Measurements from ENCODE around the gene ACE2. TPM values are rescaled to one million over a fixed set of nuclear protein-coding genes. Genes with fewer than 3 reads are reported as not detected.

ACE2 gene
- polyA plus RNA-seq, 1 donor (not counting 4 experiments of a cell fraction or from before 2014, with no cell fraction given), result 0.51 TPM

DNA sequence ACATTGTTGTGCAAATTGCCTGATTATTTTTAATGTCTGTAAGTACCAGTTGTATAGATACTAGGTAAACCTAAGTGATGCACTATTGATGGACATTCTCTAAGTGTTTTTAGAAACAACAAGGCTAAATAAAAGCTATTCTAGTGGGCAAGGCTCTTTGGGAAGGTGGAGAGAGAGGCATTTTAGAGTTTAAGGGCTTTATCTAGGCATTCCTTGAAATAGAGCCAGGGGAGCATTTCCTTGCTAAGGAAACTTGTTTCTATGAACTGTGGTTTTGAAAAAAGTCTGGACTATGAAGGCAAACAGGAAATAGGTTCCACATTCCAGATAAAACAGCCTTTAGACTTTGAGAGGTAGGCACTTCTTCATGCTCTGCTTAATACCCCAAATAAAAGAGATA, 76.3 kb downstream of the ACE2 start:
- dilution Hi-C loops (cut with MboI; ENCODE audit: extremely low pct_ligation_motif_present, low sequenced_read_pairs), result no loop called here
- no peaks in the 10 kb centered on the region for H3K9me3 ChIP-seq (ENCODE audit: control insufficient read depth, low read depth, low read length)
- H2AFZ ChIP-seq (ENCODE audit: control insufficient read depth, low read length), result peak overlapping the region; percentile 15
- TF ChIP-seq EZH2 (IDR thresholded peaks at IDR 0.05; ENCODE audit: low read length), result no peak
- TF ChIP-seq, protein P1, sequence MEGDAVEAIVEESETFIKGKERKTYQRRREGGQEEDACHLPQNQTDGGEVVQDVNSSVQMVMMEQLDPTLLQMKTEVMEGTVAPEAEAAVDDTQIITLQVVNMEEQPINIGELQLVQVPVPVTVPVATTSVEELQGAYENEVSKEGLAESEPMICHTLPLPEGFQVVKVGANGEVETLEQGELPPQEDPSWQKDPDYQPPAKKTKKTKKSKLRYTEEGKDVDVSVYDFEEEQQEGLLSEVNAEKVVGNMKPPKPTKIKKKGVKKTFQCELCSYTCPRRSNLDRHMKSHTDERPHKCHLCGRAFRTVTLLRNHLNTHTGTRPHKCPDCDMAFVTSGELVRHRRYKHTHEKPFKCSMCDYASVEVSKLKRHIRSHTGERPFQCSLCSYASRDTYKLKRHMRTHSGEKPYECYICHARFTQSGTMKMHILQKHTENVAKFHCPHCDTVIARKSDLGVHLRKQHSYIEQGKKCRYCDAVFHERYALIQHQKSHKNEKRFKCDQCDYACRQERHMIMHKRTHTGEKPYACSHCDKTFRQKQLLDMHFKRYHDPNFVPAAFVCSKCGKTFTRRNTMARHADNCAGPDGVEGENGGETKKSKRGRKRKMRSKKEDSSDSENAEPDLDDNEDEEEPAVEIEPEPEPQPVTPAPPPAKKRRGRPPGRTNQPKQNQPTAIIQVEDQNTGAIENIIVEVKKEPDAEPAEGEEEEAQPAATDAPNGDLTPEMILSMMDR (optimal IDR thresholded peaks at IDR 0.05 in 1 of 3, IDR thresholded peaks at IDR 0.05 in 1 of 3, conservative IDR thresholded peaks at IDR 0.05 in 1 of 3; ENCODE audit: extremely low read depth in 1 of 3, insufficient read depth in 2 of 3, low read length in 3 of 3), result no peak
- H3K36me3 ChIP-seq (ENCODE audit: control insufficient read depth in 2 of 2, extremely low read depth in 1 of 2, insufficient read depth in 2 of 2, low read length in 2 of 2), result no peaks in the 10 kb centered on the region
- H3K79me2 ChIP-seq (ENCODE audit: control insufficient read depth, insufficient read depth, low read length), result no peaks in the 10 kb centered on the region
- H3K4me3 ChIP-seq (ENCODE audit: control insufficient read depth in 2 of 3, extremely low read depth in 1 of 3, insufficient read depth in 2 of 3, low read depth in 1 of 3, low read length in 3 of 3), result no peak overlapping the region
- DNase-seq (ENCODE audit: low read depth, low spot score), result no peak
- no peaks in the 10 kb centered on the region for H4K20me1 ChIP-seq (ENCODE audit: control insufficient read depth, extremely low read depth, insufficient read depth, low read length)
- peak overlapping the region; percentile 30 for H3K4me2 ChIP-seq (ENCODE audit: control insufficient read depth, extremely low read depth, insufficient read depth, low read depth, low read length)
- FAIRE-seq, result peak; percentile 56
- no peak overlapping the region for H3K9ac ChIP-seq (ENCODE audit: control insufficient read depth, extremely low read depth, insufficient read depth, low read length)
- H3K27me3 ChIP-seq (ENCODE audit: control insufficient read depth, extremely low read depth, insufficient read depth, low read length), result no peaks in the 10 kb centered on the region
- H3K27ac ChIP-seq (ENCODE audit: control insufficient read depth, insufficient read depth, low read length), result no peak overlapping the region
- H3K4me1 ChIP-seq (ENCODE audit: control insufficient read depth, extremely low read depth, insufficient read depth, low read length), result peaks cover 17% of the 10 kb centered on the region
- H3K9me1 ChIP-seq (ENCODE audit: control insufficient read depth, extremely low read depth, insufficient read depth, low read length), result no peaks in the 10 kb centered on the region

DNA sequence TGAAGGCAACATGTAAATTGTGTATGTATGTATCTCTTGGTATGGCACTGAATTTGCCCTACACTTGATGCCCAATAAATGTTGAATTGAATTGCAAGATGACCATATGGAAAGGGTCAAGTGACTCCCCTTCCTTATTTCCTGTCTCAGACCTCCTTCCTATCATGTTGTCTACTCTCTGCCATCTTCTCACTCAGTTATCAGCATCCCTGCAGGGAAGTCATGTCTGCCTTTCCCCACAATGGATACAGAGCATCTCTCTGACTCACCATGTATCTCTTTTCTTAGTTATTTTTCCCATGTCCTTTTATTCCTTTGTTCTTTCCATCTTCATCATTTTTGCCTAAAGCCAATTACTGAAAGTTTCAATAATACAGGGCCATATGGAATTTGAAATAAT, 77.7 kb downstream of the ACE2 start:
- TF ChIP-seq, protein P1 (optimal IDR thresholded peaks at IDR 0.05 in 1 of 3, IDR thresholded peaks at IDR 0.05 in 1 of 3, conservative IDR thresholded peaks at IDR 0.05 in 1 of 3; ENCODE audit: extremely low read depth in 1 of 3, insufficient read depth in 2 of 3, low read length in 3 of 3), result no peak
- no peak for TF ChIP-seq EZH2 (IDR thresholded peaks at IDR 0.05; ENCODE audit: low read length)
- no peaks in the 10 kb centered on the region for H4K20me1 ChIP-seq (ENCODE audit: control insufficient read depth, extremely low read depth, insufficient read depth, low read length)
- H3K27ac ChIP-seq (ENCODE audit: control insufficient read depth, insufficient read depth, low read length), result no peak overlapping the region

More for the DNA sequence above, 77.7 kb downstream of the ACE2 start:
- H3K27me3 ChIP-seq (ENCODE audit: control insufficient read depth, extremely low read depth, insufficient read depth, low read length), result no peaks in the 10 kb centered on the region
- H3K9me3 ChIP-seq (ENCODE audit: control insufficient read depth, low read depth, low read length), result no peaks in the 10 kb centered on the region
- H3K4me2 ChIP-seq (ENCODE audit: control insufficient read depth, extremely low read depth, insufficient read depth, low read depth, low read length), result no peak overlapping the region
- no peak for FAIRE-seq
- DNase-seq (ENCODE audit: low read depth, low spot score), result no peak
- no peaks in the 10 kb centered on the region for H3K79me2 ChIP-seq (ENCODE audit: control insufficient read depth, insufficient read depth, low read length)
- H3K4me1 ChIP-seq (ENCODE audit: control insufficient read depth, extremely low read depth, insufficient read depth, low read length), result peaks cover 17% of the 10 kb centered on the region
- H3K9ac ChIP-seq (ENCODE audit: control insufficient read depth, extremely low read depth, insufficient read depth, low read length), result no peak overlapping the region
- H3K9me1 ChIP-seq (ENCODE audit: control insufficient read depth, extremely low read depth, insufficient read depth, low read length), result no peaks in the 10 kb centered on the region
- H3K4me3 ChIP-seq (ENCODE audit: control insufficient read depth in 2 of 3, extremely low read depth in 1 of 3, insufficient read depth in 2 of 3, low read depth in 1 of 3, low read length in 3 of 3), result no peak overlapping the region
- dilution Hi-C loops (cut with MboI; ENCODE audit: extremely low pct_ligation_motif_present, low sequenced_read_pairs), result no loop called here
- no peak overlapping the region for H2AFZ ChIP-seq (ENCODE audit: control insufficient read depth, low read length)
- H3K36me3 ChIP-seq (ENCODE audit: control insufficient read depth in 2 of 2, extremely low read depth in 1 of 2, insufficient read depth in 2 of 2, low read length in 2 of 2), result no peaks in the 10 kb centered on the region
